Panc1 (cell line): ENCODE results near the gene KHDC4. TPM values are rescaled to one million over a fixed set of nuclear protein-coding genes. Genes with fewer than 3 reads are reported as not detected.

Source experiments
- ATAC-seq: fragments of 200-7000 bp; cut with Tn5 transposase; 2 replicates; pipeline ENCODE4 v1.9.1; 2020; ENCODE audit warnings: mild to moderate bottlenecking, moderate library complexity
- BruUV-seq: library from RNA; stranded (reverse); fragments of 400-500 nt; replicated peaks from 2 replicates; lab custom pipeline; 2021; lab: Mats Ljungman, UMichigan
- CTCF ChIA-PET: fragments of 300-600 bp; sonication (Branson Sonifier 250); formaldehyde crosslinking; loops from one replicate; lab custom pipeline; 2022; ENCODE audit warnings: antibody characterized with exemption; lab: Charles Lee
- POLR2A ChIA-PET: fragments of 300-600 bp; sonication (Branson Sonifier 250); formaldehyde crosslinking; loops from one replicate; lab custom pipeline; 2022; ENCODE audit warnings: antibody characterized with exemption; lab: Charles Lee
- DNase-seq: peaks from one replicate; pipeline ENCODE4 v3.0.0-alpha.2; 2010; ENCODE audit warnings: low read depth, low spot score
- H3K27ac ChIP-seq: 2 replicates; pipeline ENCODE4 v1.5.1; 2011; ENCODE audit warnings: mild to moderate bottlenecking, low read length, inconsistent platforms
- H3K27me3 ChIP-seq: fragments of 200-500 bp; sonication (Bioruptor generic); 2 replicates; pipeline ENCODE4 v1.6.0; 2014; ENCODE audit warnings: low read length, inconsistent platforms; ENCODE audit not compliant: control insufficient read depth, insufficient read depth
- H3K36me3 ChIP-seq: fragments of 200-500 bp; sonication (Bioruptor generic); 2 replicates; pipeline ENCODE4 v1.5.1; 2014; ENCODE audit warnings: inconsistent platforms, mild to moderate bottlenecking, low read length, moderate library complexity; ENCODE audit not compliant: control insufficient read depth, insufficient read depth
- H3K4me1 ChIP-seq: 2 replicates; pipeline ENCODE4 v1.5.1; 2011; ENCODE audit warnings: inconsistent platforms, mild to moderate bottlenecking, low read length, moderate library complexity; ENCODE audit not compliant: control insufficient read depth, insufficient read depth
- H3K4me3 ChIP-seq, 2 experiments: 2 replicates each; pipeline ENCODE4 v1.5.1; 2011 to 2012; ENCODE audit warnings: low read depth in 2 of 2, low read length in 2 of 2, mild to moderate bottlenecking in 2 of 2, inconsistent platforms in 1 of 2, moderate library complexity in 1 of 2
- H3K9me3 ChIP-seq: fragments of 200-500 bp; sonication (Bioruptor generic); 2 replicates; pipeline ENCODE4 v1.5.1; 2014; ENCODE audit warnings: low read depth, mild to moderate bottlenecking, inconsistent platforms, low read length, moderate library complexity; ENCODE audit not compliant: control insufficient read depth, insufficient read depth
- POLR2AphosphoS5 ChIP-seq: IDR thresholded peaks from 2 replicates; pipeline ENCODE4 v1.6.1; 2012; ENCODE audit warnings: mild to moderate bottlenecking, low read depth, low read length, moderate library complexity
- SIN3A ChIP-seq: IDR thresholded peaks from 2 replicates; pipeline ENCODE4 v1.6.1; 2012; ENCODE audit warnings: low read depth, mild to moderate bottlenecking, low read length, moderate library complexity, borderline replicate concordance; ENCODE audit not compliant: insufficient read depth
- TCF7L2 ChIP-seq: IDR thresholded peaks from 2 replicates; pipeline ENCODE4 v1.6.1; 2011; ENCODE audit warnings: mild to moderate bottlenecking, low read depth, low read length, inconsistent platforms
- in situ Hi-C: cut with HindIII; loops from 2 replicates; pipeline ENCODE4 v1.10.0; 2016; ENCODE audit warnings: low sequenced_read_pairs, low pct_unique_long_range_greater_than_20kb
- intact Hi-C: fragments of 100-400 bp; cut with micrococcal nuclease; formaldehyde crosslinking; loops from one replicate; pipeline ENCODE4 v1.10.0; 2022; ENCODE audit not compliant: unreplicated experiment
- total RNA-seq: library from RNA; stranded (reverse); gene quantifications from one replicate; pipeline ENCODE4 v1.2.1, GENCODE V29; 2021; ENCODE audit not compliant: unreplicated experiment
- TF ChIP-seq, protein P1 (sequence below): fragments of 450-650 bp; IDR thresholded peaks from 2 replicates; pipeline ENCODE4 v1.5.1; 2017; ENCODE audit warnings: mild to moderate bottlenecking
- TF ChIP-seq, protein P2 (sequence below), 2 experiments: IDR thresholded peaks; 2 replicates each; pipeline ENCODE4 v1.6.1; 2011 to 2012; ENCODE audit warnings: low read depth in 2 of 2, control low read depth in 1 of 2, low read length in 1 of 2, mild to moderate bottlenecking in 1 of 2, moderate library complexity in 1 of 2; ENCODE audit not compliant: insufficient read depth in 1 of 2

Gene KHDC4
- total RNA-seq, 1 experiment from 2014 or later, result 80.4 TPM

DNA sequence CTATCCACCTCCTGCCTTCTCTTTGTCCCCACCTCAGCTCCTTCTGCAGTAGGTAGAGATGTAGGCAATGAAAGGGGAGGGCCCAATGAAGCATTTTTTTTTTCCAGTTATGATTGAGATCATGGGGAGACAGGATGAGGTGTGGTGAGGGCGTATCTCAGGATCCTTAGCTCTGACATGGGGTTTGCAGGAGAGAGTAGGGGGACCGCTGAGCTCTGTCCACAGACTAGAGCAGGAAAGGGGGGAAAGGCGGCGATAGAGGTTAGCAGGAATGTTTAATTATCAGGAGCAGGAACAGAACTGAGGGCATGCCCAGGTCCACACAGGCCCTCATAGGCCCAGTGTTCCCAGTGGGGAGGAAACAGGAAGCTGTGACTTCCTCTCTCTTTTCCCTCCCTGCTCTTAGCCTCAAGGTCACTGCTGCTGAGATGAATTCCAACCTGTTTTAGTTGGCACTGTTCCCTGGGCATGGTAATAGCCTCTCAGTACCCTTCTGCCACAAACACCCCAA lies 6.3 kb upstream of the KHDC4 start (continued):
- TF ChIP-seq TCF7L2, result no peak

- in situ Hi-C loops (no loop called here), intact Hi-C loops (loop anchor here (1.0 kb wide), 1 partner anchor 51 kb away; no protein-coding TSS in a partner anchor)
- Histone ChIP-seq H3K27ac (peak overlapping the region; percentile 73), H3K4me1 (peaks cover 35% of the 10 kb centered on the region), H3K36me3 (peaks cover 7% of the 10 kb centered on the region; the same call in 1 of the 2 replicates), H3K27me3 (no peaks in the 10 kb centered on the region), H3K9me3 (no peaks in the 10 kb centered on the region), H3K4me3 (no peak overlapping the region)
- ChIA-PET POLR2A (no interaction called here), CTCF (interaction anchor here (0.5 to 1.6 kb wide), 10 partner anchors 37 to 290 kb away, joined by 3 to 16 read pairs (median 6); no protein-coding TSS in a partner anchor)
- DNase-seq (peak; percentile 90), ATAC-seq (peak; percentile 31; the same call in 1 of the 2 replicates)
- BruUV-seq, result no TSS peak
- TF ChIP-seq TCF7L2, result no peak
- TF ChIP-seq, protein P1, sequence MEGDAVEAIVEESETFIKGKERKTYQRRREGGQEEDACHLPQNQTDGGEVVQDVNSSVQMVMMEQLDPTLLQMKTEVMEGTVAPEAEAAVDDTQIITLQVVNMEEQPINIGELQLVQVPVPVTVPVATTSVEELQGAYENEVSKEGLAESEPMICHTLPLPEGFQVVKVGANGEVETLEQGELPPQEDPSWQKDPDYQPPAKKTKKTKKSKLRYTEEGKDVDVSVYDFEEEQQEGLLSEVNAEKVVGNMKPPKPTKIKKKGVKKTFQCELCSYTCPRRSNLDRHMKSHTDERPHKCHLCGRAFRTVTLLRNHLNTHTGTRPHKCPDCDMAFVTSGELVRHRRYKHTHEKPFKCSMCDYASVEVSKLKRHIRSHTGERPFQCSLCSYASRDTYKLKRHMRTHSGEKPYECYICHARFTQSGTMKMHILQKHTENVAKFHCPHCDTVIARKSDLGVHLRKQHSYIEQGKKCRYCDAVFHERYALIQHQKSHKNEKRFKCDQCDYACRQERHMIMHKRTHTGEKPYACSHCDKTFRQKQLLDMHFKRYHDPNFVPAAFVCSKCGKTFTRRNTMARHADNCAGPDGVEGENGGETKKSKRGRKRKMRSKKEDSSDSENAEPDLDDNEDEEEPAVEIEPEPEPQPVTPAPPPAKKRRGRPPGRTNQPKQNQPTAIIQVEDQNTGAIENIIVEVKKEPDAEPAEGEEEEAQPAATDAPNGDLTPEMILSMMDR, result peak; percentile 87
- no peak for TF ChIP-seq POLR2AphosphoS5
- TF ChIP-seq, protein P2, sequence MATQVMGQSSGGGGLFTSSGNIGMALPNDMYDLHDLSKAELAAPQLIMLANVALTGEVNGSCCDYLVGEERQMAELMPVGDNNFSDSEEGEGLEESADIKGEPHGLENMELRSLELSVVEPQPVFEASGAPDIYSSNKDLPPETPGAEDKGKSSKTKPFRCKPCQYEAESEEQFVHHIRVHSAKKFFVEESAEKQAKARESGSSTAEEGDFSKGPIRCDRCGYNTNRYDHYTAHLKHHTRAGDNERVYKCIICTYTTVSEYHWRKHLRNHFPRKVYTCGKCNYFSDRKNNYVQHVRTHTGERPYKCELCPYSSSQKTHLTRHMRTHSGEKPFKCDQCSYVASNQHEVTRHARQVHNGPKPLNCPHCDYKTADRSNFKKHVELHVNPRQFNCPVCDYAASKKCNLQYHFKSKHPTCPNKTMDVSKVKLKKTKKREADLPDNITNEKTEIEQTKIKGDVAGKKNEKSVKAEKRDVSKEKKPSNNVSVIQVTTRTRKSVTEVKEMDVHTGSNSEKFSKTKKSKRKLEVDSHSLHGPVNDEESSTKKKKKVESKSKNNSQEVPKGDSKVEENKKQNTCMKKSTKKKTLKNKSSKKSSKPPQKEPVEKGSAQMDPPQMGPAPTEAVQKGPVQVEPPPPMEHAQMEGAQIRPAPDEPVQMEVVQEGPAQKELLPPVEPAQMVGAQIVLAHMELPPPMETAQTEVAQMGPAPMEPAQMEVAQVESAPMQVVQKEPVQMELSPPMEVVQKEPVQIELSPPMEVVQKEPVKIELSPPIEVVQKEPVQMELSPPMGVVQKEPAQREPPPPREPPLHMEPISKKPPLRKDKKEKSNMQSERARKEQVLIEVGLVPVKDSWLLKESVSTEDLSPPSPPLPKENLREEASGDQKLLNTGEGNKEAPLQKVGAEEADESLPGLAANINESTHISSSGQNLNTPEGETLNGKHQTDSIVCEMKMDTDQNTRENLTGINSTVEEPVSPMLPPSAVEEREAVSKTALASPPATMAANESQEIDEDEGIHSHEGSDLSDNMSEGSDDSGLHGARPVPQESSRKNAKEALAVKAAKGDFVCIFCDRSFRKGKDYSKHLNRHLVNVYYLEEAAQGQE (IDR thresholded peaks at IDR 0.05; ENCODE audit: insufficient read depth in 1 of 2, low read depth in 2 of 2, low read length in 1 of 2), result no peak
- no peak for TF ChIP-seq SIN3A
Measured at GRCh38 chr1:155938220-155938627, 4.0 kb upstream of the KHDC4 start.

DNA sequence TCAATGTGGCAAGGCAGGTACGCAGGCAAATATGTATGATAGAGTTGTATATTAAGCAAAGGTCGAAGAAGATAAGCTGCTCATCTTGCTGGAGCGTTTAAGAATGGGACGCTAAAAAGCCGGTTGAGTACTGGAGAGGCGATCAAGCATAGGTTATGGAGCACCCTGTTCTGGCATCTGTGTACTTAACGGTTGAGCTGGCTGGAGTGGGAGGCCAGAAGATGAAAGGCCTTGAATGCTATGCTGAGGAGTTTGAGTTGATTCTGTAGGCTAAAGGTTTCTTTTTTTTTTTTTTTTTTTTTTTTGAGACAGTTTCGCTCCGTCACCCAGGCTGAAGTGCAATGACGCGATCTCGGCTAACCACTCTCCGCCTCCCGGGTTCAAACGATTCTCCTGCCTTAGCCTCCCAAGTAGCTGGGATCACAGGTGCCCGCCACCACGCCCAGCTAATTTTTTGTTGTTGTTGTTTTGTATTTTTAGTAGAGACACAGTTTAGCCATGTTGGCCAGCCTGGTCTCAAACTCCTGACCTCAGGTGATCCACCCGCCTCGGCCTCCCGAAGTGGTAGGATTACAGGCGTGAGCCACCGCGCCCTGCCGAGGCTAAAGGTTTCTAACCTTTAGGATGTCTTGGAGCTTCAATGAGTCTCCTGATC lies 850 bp upstream of the KHDC4 start:
- peak overlapping the region; percentile 99 for H3K27ac ChIP-seq
- in situ Hi-C loops (no loop called here), intact Hi-C loops (no loop called here)
- peak overlapping the region; percentile 93 to 98 for H3K4me3 ChIP-seq
- ATAC-seq (no peak), DNase-seq (no peak)
- peaks cover 21% of the 10 kb centered on the region for H3K36me3 ChIP-seq
- CTCF ChIA-PET, result interaction anchor here (0.6 to 0.9 kb wide), 3 partner anchors 42 to 286 kb away, joined by 3 to 10 read pairs (median 4); no protein-coding TSS in a partner anchor
- no peaks in the 10 kb centered on the region for H3K9me3 ChIP-seq
- H3K4me1 ChIP-seq, result peaks cover 31% of the 10 kb centered on the region
- TF ChIP-seq, protein P2 (IDR thresholded peaks at IDR 0.05; ENCODE audit: insufficient read depth in 1 of 2, low read depth in 2 of 2, low read length in 1 of 2), result no peak
- TF ChIP-seq, protein P1, result no peak
- TF ChIP-seq TCF7L2, result no peak; the same call in 1 of the 2 replicates
- no peak for TF ChIP-seq SIN3A
- TF ChIP-seq POLR2AphosphoS5, result no peak
- BruUV-seq, result TSS peak; percentile 99
- POLR2A ChIA-PET, result interaction anchor here (0.6 to 1.7 kb wide), 9 partner anchors 10 to 368 kb away, joined by 3 to 20 read pairs (median 5); partner anchors contain the start of gene SYT11
- H3K27me3 ChIP-seq, result no peaks in the 10 kb centered on the region
